NCI-H1105 (cell line): ENCODE data around the gene CBX4.

Source experiments
- DNase-seq: peaks from one replicate; lab custom pipeline; 2025; lab: John Stamatoyannopoulos, UW

CBX4 gene

DNA sequence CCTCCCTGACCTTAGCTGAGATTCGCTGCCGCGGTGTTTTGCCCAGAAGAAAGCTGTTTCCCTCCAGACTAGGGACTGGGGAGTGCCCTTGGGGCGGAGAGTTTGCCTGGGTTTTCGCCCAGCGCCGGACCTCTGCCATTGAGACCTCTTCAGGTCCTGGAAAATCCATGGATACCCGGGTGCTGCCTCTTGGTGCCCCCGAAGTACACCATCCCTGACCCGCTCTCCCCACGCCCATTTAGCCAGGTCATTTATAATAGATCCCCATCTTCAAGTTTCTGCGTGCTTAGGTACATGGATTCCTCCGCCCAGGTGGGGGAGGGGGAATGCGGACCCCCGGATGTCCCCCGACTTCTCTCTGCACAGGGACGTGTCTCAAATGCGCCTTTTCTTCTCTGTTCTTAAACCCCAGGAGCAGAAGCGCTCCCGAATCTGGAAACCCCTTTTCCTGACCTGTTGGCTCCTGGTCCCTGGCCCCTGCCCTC is 27.3 kb downstream of the CBX4 start:
- DNase-seq, result no peak

DNA sequence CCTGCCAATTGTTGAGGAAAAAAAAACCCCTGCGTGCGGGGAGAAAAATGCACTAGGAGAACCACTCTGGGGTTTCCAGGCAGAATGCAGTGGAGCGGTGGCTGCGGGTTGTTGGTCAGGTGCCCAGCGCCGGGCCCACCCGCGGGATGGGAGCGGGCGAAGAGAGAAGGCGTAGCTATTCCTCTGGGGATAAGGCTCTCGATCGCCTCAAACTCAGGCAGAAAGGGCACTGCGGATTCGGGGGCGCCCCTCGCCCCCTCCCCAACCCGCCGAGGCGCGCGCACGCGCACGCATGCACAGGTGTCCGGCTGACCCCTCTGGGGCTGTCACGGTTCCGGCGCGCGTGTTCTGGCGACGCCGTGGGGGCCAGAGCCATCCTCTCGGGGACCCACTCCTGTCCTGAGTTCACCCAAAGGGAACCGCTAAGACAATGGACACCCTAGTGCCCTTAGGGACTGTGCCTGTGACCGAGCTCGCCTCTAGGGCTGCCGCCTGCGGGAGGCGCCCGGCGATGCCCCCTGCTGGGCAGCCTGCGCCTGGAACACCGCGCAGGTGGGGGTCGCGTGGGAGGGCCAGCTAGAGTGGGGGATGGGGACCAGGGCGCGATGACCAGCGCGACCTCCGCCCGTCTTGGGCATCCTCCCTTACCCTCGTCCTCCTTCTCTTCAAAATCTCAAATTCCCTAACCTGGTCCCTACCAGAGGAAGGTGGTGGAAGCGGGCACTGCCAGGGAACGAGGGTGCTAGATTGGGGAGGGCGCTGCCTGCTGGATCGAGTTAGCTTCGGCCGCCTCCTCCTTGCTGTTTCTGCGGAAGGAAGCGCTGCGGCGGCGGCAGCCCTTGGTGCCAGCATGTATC is 28.0 kb downstream of the CBX4 start:
- DNase-seq, result peak; percentile 59

DNA sequence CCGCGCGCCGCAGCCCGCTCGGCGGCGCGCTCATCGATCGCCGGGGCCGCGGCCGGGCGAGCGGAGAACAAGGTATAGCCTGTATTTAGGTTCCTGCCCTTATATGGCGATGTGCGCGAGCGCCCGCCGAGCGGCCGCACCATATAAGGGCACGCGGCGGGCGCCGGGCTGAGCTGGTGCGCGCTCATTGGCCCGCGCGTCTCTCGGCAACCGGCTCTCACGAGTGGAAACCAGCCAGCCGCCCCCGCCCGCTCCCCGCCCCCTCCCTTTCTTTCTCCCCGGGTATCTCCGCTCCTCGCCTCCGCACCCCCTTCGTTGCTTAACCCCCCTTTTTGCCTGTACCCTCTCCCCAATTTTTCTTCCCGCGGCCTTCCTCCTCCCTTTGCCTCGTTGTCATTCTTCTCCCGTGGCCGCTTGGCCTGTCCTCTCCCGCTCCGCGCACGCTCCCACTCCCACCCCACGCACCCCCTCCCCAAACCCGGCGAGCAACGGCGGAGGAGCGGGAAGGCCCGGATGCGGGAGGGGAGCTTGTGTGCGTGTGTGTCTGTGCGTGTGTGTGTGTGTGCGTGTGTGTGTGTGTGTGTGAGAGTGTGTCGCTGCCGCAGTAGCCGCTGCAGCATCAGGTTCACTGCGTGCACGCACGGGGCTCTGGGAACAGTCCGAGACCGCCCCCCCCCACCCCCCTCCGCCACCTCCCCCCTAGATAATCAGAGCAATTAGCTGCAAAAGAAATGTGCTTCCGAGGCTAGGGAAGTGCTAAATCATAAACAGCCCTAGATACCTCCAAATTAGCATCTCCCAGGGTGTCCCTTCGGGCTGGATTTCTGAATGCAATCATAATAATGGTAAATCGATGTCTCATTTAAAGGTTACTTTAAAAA is 28.9 kb downstream of the CBX4 start:
- DNase-seq, result peak; percentile 91

DNA sequence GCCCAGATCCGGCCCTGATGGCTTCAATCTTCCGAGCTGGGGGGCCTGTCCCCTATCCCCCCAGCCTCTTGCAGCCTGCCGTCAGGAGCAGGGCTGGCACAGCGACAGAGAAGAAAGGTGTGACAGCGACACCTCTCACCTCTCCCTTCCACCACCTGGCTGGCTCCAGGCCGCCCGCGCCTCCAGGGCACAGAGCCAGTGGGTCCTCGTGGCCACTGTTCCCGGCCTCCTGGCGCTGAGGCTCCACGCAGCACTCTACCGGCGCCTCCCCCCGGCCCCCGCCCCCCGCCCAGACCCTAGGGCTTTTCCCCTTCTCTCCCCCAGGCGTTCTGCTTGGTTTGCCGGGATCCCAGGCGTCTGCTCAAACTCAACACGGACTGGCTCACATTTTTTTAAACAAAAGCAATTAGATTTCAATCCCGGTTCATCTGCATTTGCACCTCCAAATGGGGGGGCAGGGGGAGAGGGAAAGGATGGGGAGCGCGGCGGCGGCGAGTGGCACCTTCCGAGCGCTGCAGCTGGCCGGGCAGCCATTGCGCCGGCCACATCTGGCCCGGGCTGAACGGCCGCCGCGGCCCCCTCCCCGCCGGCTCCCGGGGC is 29.6 kb downstream of the CBX4 start:
- DNase-seq, result peak; percentile 70

DNA sequence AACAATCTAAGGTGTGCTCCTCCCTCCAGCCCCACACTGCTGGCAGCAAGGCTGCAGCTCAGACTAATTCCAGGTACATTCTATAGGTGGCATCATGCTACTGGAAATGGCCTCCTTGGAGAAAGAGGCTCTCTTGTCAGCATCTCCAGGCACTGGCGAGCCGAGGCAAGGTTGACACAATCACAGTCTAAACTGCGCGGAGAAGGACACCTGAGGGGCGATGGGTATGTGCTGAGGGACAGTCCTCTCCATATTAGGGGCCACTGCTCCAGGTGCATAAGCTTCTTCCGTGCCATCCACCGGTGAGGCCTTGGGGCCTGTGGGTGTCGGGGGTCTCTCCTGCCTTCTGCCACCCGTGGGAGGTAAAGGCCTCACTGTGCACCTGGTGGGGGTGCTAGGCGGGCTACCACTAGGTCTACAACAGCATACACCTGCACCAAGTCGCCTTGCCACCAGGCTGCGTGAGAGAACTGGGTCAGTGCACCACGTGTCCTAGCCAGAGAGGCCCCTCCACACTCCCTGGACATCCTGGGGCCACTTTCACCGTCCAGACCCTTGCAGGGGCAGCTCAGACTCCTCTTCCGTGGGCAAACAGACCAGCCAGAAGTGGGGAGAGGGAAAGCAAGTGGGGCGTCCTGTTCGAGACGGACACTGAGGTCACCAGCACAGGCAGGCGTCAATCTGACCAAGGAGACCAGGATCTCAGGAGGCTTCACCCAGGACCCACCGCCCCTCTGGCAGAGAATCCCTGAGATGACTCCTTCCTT is 30.3 kb downstream of the CBX4 start:
- no peak for DNase-seq

DNA sequence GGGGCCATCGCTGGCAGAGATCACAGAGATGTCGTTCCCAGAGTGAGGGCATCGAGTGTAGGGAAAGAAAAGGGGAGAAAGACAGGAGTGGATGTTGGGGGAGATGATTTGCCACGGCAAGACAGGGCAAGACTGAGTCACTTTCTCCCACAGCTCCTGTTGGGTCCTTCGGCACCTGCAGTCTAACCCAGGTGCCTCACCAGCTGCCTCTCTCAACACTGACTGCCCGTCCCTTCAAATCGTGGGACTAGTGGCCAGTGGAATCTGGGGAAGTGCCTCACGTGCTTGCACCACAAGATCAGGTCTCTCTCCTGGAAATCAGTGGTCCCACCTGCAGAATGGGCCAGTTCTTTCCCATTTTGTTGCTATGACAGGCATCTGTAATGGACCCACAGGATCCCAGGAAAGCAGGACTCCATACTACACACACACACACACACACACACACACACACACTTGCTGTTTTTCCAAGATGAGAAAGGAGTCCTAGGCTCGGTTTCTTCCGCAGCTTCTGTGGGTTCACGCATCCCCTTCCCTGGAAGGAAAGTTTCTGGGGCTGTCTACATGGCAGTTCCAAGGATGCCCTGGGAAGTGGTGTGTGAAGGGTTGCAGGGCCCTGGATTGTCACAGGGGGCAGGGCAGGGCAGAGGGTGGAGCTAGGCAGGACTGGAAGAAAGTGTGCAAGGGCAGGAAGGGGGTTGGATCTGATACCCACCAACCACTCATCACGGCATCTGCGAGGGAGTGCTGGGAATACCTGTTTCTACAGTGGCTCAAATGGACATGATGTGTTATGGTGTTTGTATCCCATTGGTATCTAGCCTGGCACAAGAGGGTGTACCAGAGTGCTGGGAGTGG is 32.1 kb downstream of the CBX4 start:
- no peak for DNase-seq

DNA sequence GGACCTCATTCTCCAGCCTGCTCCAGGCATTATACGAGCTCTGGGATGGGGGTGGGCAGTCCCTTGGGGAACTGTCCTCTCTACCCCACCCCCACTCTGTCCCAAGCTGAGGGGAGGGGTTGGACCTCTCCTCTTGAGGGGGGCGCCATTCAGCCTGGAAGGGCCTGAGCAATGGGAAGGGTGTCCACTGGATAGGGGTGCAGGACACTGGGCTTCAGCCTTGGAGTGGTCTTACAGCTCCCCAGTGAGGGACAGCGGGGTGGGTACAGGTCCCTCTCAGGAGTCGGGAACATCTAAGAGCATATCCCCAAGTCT is 32.8 kb downstream of the CBX4 start:
- DNase-seq, result no peak

DNA sequence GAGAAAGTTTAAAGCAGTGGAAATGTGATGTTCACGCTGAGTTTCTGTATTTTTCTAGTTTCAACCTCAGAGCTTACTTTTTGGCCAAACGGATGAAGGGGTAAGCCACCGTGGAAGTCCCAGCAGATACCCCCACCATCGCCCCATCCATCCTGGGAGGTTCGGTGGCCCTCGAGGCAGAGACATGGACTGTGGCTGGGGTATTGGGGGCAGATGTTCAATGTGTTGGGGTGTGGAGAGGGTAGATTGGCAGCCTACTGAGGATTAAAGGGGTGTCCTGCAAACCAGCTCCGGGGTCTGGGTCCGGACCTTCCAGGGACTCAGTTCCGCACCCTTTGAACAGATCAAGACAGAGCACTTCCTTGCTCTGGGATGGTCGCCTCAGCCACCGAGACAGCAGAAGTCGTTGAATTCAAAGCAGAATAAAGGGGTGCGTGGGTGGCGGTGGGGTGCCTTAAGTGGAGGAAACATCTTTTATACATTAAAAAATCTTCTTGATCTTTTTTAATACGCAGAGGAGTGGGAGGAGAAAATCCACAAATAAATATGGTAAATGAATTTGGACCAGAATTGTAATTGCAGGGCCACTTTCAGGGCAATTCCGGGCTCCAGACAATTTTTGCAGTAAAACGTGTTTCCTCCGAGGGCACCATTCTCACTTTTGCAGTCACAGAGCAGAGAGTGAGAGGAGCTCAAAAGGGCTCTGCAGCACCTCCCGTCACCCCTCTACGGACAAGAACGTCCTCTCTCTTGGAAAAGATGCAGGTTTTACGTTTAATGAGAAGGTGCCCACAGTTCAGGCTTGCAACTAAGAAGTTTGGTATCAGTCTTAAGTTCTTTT is 34.2 kb downstream of the CBX4 start:
- DNase-seq, result no peak

DNA sequence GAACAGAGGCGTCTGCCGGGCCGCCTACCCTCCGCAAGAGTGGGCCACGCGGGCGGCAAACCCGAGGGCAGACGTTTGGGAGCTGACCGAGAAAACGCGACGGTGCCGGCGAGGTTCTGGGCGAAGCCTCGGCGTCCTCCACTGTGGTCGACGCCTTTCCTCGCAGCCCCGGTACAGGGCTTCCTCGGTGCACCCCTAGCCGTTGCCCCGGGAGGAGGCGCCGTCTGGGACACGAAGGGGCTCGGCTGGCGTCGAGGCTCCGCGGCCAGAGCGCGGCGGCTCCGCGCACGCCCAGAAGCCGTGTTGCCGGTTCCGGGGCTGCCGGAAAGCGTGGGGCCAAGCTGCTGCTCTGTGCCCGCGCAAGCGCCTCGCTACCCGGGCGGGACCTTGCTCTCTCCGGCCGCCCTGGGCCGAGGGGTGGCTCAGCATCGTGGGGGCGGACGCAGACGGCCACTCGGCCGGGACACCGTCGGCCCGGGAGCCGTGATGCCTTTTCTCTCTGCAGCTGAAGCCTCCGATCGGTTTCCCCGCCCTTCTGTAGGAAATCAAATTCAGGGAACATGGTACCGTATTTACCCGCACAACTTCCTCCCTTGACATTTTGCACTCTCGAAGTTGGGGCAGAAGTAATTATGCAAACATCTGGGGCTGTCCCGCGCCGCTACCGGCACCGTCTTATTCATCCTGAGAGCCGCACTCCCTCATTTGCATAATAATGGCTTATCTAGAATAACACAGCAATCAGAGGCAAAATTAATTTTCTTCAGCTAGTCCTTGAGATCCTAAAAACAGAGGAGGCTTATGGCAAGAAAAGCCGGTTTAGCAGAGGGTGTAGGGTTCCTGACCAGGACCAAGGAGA is 35.0 kb downstream of the CBX4 start:
- no peak for DNase-seq

DNA sequence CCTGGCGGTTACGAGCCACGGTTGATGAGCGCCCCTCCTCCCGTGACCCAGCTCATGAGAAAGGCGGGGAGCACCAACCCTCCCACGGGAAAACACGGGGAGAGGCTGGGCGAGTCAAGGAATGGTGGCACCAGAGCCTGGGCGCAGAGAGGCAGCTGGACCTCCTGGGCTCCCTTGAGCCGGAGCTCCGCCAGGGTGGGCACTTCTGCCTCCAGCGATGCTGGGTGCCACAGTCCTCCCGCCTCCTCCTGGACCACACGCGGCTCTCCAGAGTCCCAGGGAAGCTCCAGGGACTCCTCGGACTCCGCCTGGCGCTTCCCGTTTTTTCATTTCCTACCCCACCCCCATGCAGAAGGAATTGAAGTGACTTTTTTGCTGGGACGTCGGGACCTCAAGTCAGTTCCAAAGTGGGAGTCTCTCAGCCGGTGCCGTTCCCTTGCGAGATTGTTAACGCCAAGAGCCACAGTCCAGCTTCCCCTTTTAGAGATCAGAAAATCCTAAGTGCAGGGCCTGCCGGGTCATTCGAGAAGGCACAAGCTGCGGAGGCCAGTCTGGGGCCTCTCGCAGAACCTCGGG is 35.7 kb downstream of the CBX4 start:
- DNase-seq, result no peak

DNA sequence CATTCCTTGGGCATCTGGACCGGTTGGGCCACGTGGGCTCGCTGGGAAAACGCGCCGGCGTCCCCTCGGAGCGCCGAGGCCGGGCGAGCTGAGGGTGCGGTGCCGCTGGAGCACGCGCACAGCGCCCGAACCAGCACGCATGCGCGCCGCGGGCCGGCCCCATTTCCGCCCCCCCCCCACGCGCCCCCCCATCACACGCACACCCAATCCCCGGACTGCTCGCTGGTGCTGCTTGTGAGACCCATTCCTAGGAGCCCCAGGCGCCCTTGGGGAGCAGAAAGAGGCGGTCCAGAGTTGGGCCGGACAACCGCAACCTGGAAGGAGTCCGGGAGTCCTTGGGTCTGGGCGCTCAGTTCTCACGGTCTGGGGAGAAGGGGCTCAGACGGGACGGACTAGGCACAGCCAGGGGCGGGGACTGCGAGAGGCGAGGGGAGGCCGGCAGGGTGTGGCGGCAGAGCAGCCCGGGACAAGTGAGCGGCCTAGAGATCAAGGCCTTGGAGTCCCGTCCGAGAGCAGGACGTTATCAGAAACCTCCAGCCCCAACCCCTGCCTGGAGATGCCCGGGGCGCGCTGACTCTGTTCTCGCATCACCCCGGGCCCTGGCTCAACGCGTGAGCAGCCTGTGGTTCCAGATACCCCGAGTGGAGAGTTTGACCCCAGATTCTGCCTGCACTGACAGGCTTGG is 36.4 kb downstream of the CBX4 start:
- no peak for DNase-seq

DNA sequence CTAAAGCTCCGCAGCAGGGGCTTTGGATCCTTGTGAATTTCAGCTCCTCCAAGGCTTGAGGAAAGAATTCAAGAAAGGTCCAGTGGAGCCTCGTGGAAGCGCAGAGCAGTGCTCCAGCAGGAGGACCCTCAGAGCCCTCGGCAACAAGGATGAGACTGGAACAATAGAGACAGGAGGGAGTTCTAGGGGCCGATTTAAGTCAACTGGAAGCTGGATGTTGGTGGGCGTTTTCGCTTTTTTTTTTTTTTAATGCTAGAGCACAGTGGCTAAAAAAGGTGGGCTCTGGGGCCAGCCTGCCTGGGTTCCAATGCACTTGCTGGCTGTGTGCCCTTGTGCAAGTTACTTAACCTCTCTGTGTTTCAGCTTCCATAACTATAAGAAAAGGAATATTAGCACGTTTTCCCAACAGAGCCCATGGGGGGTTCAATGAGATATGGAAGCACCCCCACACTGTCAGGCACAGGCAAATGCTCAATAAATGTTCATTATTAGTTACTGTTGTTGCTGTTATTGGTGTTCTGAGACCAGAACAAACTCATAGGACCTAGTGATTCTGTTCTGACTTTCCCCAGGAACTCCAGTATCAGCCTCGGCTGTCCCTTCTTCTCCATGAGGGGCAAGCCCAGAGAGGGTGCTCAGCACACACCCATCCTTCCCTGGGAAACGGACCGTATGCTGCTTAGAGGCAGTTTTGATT is 37.1 kb downstream of the CBX4 start:
- DNase-seq, result no peak

DNA sequence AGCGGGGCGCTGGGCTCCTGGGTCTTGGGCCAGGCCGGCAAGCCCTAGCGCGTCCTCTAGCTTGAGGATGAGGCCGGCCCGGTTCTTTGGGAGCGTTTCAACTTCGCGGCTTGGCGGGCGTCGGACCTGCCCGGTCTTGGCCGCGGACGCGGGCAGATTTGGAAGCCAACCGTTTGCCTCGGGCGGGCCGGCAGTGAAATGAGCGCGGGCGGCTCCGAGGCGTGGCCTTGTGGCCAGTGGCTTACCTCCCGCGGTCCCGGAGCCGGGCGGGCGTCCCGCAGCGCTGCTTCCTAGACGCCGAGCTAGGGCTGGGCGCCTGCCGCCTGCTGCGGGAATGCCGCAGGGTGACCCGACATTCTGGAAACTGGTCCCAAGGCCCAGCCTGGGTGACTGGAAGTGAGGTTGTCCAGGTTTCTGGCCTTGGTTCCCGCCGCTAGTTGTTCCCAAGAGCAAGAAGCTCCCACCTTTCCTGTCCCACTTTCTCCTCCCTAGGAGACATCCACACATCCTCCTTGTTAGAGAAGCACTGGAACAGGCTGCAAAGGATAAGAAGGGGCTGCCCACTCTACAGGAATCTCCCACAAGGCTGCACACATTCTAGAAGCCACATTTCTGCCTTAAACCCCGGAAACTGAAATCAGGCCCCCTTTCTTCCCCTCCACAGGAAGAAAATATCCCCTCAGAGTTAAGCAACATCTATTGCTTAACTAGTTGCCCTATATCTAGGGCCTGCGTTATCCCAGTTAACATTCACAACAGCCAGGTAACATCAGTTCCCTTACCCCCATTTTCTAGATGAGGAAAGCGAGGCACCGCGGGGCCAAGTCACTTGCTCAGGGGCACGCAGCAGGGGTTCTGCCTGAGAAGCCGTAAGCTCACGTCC is 37.8 kb downstream of the CBX4 start:
- no peak for DNase-seq

DNA sequence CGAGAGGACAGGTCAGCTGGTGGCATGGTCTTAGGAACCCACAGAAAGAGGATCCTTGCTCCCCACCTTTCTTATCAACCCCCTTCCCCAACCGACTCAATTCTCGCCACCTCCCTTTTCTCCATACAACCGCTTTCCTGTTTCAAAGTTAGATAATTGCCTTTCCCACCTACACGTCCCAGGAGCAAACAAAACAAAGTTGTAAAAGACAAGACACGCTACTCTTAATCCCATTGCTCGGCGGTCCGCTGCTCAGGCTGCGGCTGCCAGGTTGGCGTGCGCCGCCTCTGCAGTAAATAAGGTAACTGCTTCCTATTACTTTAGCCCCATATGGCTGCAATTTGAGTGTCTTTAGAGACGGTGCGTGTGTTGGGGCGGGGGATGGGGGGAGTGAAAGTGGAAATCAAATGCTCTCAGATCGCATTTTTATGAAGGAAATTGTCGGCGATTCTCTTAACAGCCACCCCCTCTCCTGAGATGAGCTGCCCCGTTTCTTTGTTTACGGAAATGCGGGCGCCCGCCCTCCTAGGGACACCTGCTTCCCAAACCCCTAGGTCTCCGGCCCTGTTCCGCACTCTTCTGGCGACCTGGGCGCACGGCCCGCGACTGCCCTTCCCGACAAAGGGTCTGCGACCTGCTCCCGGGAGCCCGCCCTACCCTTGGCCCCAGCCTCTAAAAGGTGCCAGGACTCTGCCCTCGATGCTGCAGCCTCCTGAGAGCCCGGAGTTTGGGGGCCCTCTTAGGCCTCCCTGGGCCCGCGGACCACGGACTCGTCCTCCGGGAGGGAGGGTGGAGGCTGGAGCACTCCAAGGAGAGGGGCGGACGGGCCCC is 38.7 kb downstream of the CBX4 start:
- no peak for DNase-seq

DNA sequence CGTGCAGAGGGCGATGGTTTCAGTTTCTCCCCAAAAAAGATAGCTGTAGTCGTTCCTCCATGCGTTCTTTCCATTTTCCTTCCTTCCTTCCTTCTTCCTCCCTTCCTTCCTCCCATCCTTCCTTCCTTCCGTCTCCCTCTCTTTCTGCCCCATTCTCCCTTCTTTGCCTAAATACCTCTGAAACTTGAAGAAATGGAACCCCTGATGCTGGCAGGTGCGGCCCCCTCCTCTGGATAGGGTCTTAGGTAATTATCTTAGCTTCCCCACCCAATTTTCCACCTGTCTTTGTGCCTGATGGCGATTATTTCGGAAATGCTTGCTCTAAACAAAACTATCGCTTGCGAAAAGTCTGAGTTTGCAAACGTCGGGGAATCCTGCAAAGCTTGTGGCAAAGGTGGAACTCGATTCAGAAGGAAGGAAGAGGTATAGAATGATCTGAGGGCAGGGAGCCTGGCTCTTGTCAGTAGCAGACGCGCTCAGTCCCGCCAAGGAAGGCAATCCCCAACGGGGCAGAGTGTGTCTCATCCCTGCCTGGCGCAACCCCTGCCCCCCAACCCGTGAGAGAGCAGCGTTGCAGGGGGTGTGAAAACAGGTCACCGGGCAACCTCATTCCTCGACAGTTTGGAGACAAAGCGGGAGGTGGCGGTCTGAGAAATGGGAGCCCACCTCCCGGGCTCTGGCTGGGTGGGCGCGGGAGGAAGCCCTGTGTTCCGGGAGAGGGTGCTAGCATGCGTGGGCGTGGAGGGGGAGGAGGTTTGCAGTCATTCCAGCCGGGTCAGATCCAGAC is 39.5 kb downstream of the CBX4 start:
- no peak for DNase-seq
